ENCODE data around the gene CGB3. TPM values are rescaled to one million over a fixed set of nuclear protein-coding genes. Genes with fewer than 3 reads are reported as not detected.

CGB3 gene
- total and polyA plus RNA-seq, 2 of the 4 experiments (the other 2 are of a cell fraction) = not detected

DNA sequence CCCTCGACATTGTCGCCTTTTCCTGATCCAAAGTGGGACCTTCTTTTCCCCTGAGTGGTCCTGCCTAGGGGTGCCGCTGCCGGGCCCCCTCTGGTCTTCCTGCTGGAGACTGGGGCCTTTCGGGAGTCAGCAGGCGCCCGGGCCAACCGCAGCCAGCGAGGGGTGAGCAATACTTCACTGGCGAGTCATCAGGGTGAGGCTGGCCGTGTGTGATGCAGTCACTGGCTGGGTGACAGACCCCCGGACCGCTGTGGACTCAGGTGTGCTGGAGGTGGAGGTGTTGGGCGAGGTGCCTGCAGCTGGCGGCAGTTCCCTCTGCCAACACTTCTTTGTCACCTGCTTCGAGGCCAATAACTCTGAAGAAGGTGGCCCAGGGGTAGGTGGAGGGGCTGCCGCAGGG is 18.0 kb upstream of the CGB3 start:
- no peak overlapping the region for H2AFZ ChIP-seq (replicated peaks; ENCODE audit: low read length, poor library complexity)
- TF ChIP-seq BHLHE40 (IDR thresholded peaks at IDR 0.05; ENCODE audit: low read depth, low read length) = no peak
- no peak for TF ChIP-seq MAZ (IDR thresholded peaks at IDR 0.05; ENCODE audit: borderline replicate concordance, low read depth, low read length)
- no peak for TF ChIP-seq SMC3 (IDR thresholded peaks at IDR 0.05; ENCODE audit: low read depth, low read length)
- TF ChIP-seq POLR2A (IDR thresholded peaks at IDR 0.05; ENCODE audit: low read depth, low read length) = no peak
- no peak for TF ChIP-seq RCOR1 (IDR thresholded peaks at IDR 0.05; ENCODE audit: insufficient replicate concordance, low read length)
- TF ChIP-seq MAFK (IDR thresholded peaks at IDR 0.05; ENCODE audit: low read depth, low read length) = no peak
- TF ChIP-seq MXI1 (IDR thresholded peaks at IDR 0.05; ENCODE audit: borderline replicate concordance, low read depth, low read length) = no peak
- TF ChIP-seq, protein P1, sequence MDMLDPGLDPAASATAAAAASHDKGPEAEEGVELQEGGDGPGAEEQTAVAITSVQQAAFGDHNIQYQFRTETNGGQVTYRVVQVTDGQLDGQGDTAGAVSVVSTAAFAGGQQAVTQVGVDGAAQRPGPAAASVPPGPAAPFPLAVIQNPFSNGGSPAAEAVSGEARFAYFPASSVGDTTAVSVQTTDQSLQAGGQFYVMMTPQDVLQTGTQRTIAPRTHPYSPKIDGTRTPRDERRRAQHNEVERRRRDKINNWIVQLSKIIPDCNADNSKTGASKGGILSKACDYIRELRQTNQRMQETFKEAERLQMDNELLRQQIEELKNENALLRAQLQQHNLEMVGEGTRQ (IDR thresholded peaks at IDR 0.05; ENCODE audit: low read depth, low read length) = no peak
- TF ChIP-seq NFE2L2 (IDR thresholded peaks at IDR 0.05; ENCODE audit: low read depth, low read length) = no peak
- TF ChIP-seq CHD1 (IDR thresholded peaks at IDR 0.05; ENCODE audit: low read depth, low read length) = no peak
- no peak for TF ChIP-seq RFX5 (IDR thresholded peaks at IDR 0.05; ENCODE audit: low read depth, low read length)
- no peak overlapping the region for H2BK5ac ChIP-seq (ENCODE audit: low read depth, low read length, poor library complexity, severe bottlenecking)
- no peaks in the 10 kb centered on the region for H3K79me1 ChIP-seq (ENCODE audit: low read depth in 1 of 2, low read length in 2 of 2)
- in situ Hi-C loops (cut with MboI; ENCODE audit: low sequenced_read_pairs) = no loop called here
- no TSS peak for BruUV-seq (replicated peaks)
- H3K18ac ChIP-seq (ENCODE audit: low read depth, low read length) = no peak overlapping the region
- H3K4me1 ChIP-seq (ENCODE audit: control insufficient read depth, insufficient read depth, low read length) = peaks cover 9% of the 10 kb centered on the region; the same call in 1 of the 2 replicates
- no peak overlapping the region for H3K56ac ChIP-seq (ENCODE audit: extremely low read depth, insufficient read depth, low read length)
- H3K27me3 ChIP-seq (ENCODE audit: control insufficient read depth, insufficient read depth, low read length) = no peaks in the 10 kb centered on the region
- intact Hi-C loops (cut with micrococcal nuclease) = no loop called here
- H4K8ac ChIP-seq (ENCODE audit: low read depth in 2 of 2, low read length in 2 of 2) = no peak overlapping the region
- ChIA-PET POLR2A (ENCODE audit: unreplicated experiment) (no interaction called here), CTCF (no interaction called here)
- H4K91ac ChIP-seq (ENCODE audit: insufficient read depth, low read depth, low read length) = no peak overlapping the region
- H2AK9ac ChIP-seq (replicated peaks; ENCODE audit: low read depth, low read length, poor library complexity) = no peak overlapping the region
- dilution Hi-C loops (cut with HindIII; ENCODE audit: low sequenced_read_pairs, unreplicated experiment) = no loop called here
- ATAC-seq (ENCODE audit: low read depth) (no peak), DNase-seq (no peak)
- no peak overlapping the region for H3K14ac ChIP-seq (replicated peaks; ENCODE audit: low read depth, low read length)
- H3K4me2 ChIP-seq (ENCODE audit: low read depth, low read length) = no peak overlapping the region
- H3K4me3 ChIP-seq (ENCODE audit: insufficient read depth, low read depth, low read length) = no peak overlapping the region
- H3K9me1 ChIP-seq (ENCODE audit: insufficient read depth, low read length) = no peaks in the 10 kb centered on the region
- no peaks in the 10 kb centered on the region for H3K36me3 ChIP-seq (ENCODE audit: control insufficient read depth, insufficient read depth, low read length)
- no peaks in the 10 kb centered on the region for H4K20me1 ChIP-seq (ENCODE audit: insufficient read depth, low read length)
- H3K27ac ChIP-seq (ENCODE audit: insufficient read depth, low read length) = no peak overlapping the region
- 0 out of 2 replicates have a peak overlapping the region, but pooled peaks have one; percentile 40 for H2BK120ac ChIP-seq (ENCODE audit: low read depth, low read length)
- no peak overlapping the region for H2BK15ac ChIP-seq (ENCODE audit: low read depth, low read length)
- no peak overlapping the region for H2BK20ac ChIP-seq (ENCODE audit: low read depth, low read length)
- peak overlapping the region; percentile 50; the same call in 1 of the 2 replicates for H2AK5ac ChIP-seq (ENCODE audit: low read depth, low read length)
- WGBS, 2 experiments (ENCODE audit: extremely low coverage in 2 of 2, insufficient read length in 1 of 2) = 70% methylated on average over 7 of the region's 17 CpGs; no CpG with 5 or more reads in 1 of the 2 experiments
- H3K9ac ChIP-seq (ENCODE audit: low read depth, low read length) = no peak overlapping the region
- H4K5ac ChIP-seq (ENCODE audit: low read depth, low read length) = no peak overlapping the region
- no peak overlapping the region for H3K4ac ChIP-seq (ENCODE audit: low read depth, low read length)
- no peaks in the 10 kb centered on the region for H3K9me3 ChIP-seq (ENCODE audit: control insufficient read depth, insufficient read depth, low read length)
- H3K23ac ChIP-seq (ENCODE audit: low read depth, low read length) = no peak overlapping the region

Measured in IMR-90 (cell line).